CD4-positive, alpha-beta T cell treated with Interleukin-15 for 4 hours (primary cell): ENCODE results near the gene GATAD2B.
A peak's percentile ranks its signal among the peaks of the same experiment; 100 is the strongest.
"Not testable (repeated sequence)": the region's sequence is repeated elsewhere in the genome, so short reads cannot be mapped to it uniquely, and the experiment has no call there.

ENCODE experiments used
- DNase-seq: peaks from one replicate; pipeline ENCODE4 v3.0.0-alpha.2; 2020; ENCODE audit warnings: low spot score

GATAD2B gene

GRCh38 chr1:153929981-153930948 lies 7.5 kb upstream of the GATAD2B start:
- no peak for DNase-seq

GRCh38 chr1:153929426-153929825 lies 6.7 kb upstream of the GATAD2B start:
- no peak for DNase-seq

GRCh38 chr1:153928791-153929341 lies 6.1 kb upstream of the GATAD2B start:
- DNase-seq = no peak

GRCh38 chr1:153928245-153928644 lies 5.5 kb upstream of the GATAD2B start:
- no peak for DNase-seq

- DNase-seq = no peak
Measured at GRCh38 chr1:153926405-153926804, 3.6 kb upstream of the GATAD2B start.

- no peak for DNase-seq
Measured at GRCh38 chr1:153922076-153922971, 448 bp downstream of the GATAD2B start.

- no peak for DNase-seq
Measured at GRCh38 chr1:153921803-153922075, 1.0 kb downstream of the GATAD2B start.

GRCh38 chr1:153921080-153921802 lies 1.5 kb downstream of the GATAD2B start:
- no peak for DNase-seq

- peak; percentile 70 for DNase-seq
Measured at GRCh38 chr1:153919876-153920852, 2.6 kb downstream of the GATAD2B start.

GRCh38 chr1:153916297-153916696 lies 6.5 kb downstream of the GATAD2B start:
- DNase-seq = no peak

GRCh38 chr1:153912349-153912748 lies 10.4 kb downstream of the GATAD2B start:
- DNase-seq = no peak

GRCh38 chr1:153910560-153910959 lies 12.2 kb downstream of the GATAD2B start:
- not testable (repeated sequence) for DNase-seq

- DNase-seq = no peak
Measured at GRCh38 chr1:153908071-153908470, 14.7 kb downstream of the GATAD2B start.

GRCh38 chr1:153907134-153907533 lies 15.6 kb downstream of the GATAD2B start:
- no peak for DNase-seq

- DNase-seq = no peak
Measured at GRCh38 chr1:153906396-153906795, 16.4 kb downstream of the GATAD2B start.

GRCh38 chr1:153905908-153906307 lies 16.9 kb downstream of the GATAD2B start:
- DNase-seq = not testable (repeated sequence)

- no peak for DNase-seq
Measured at GRCh38 chr1:153903841-153904455, 18.8 kb downstream of the GATAD2B start.

- DNase-seq = no peak
Measured at GRCh38 chr1:153899509-153899908, 23.3 kb downstream of the GATAD2B start.

- DNase-seq = not testable (repeated sequence)
Measured at GRCh38 chr1:153895866-153896265, 26.9 kb downstream of the GATAD2B start.

- not testable (repeated sequence) for DNase-seq
Measured at GRCh38 chr1:153891042-153891441, 31.7 kb downstream of the GATAD2B start.
